Liver (tissue), 9 donors: ENCODE measurements around the gene DMD. TPM values are rescaled to one million over a fixed set of nuclear protein-coding genes. Genes with fewer than 3 reads are reported as not detected.

Experiments used
- DNase-seq: peaks from one replicate; pipeline ENCODE4 v3.0.0-alpha.2; 2017; ENCODE audit warnings: low spot score
- H3K27ac ChIP-seq, 2 donors: one replicate each; pipeline ENCODE4 v1.7.0; 2013; ENCODE audit warnings: inconsistent platforms in 2 of 2, low read length in 2 of 2, control low read depth in 1 of 2, low read depth in 1 of 2, mild to moderate bottlenecking in 1 of 2
- H3K27me3 ChIP-seq, 4 donors: one replicate each; pipeline versions ENCODE4 v1.6.1 to v1.7.0; 2013; ENCODE audit warnings: low read length in 3 of 4, inconsistent platforms in 1 of 4, mild to moderate bottlenecking in 1 of 4, moderate library complexity in 1 of 4; ENCODE audit not compliant: control insufficient read depth in 4 of 4, insufficient read depth in 4 of 4
- H3K36me3 ChIP-seq, 4 donors: one replicate each; pipeline versions ENCODE4 v1.6.1 to v1.7.0; 2013; ENCODE audit warnings: low read length in 3 of 4, mild to moderate bottlenecking in 3 of 4, low read depth in 1 of 4, moderate library complexity in 1 of 4; ENCODE audit not compliant: control insufficient read depth in 4 of 4, insufficient read depth in 3 of 4
- H3K4me1 ChIP-seq, 4 donors: one replicate each; pipeline versions ENCODE4 v1.6.1 to v1.7.0; 2013; ENCODE audit warnings: low read length in 3 of 4, mild to moderate bottlenecking in 3 of 4, moderate library complexity in 1 of 4; ENCODE audit not compliant: control insufficient read depth in 4 of 4, insufficient read depth in 4 of 4
- H3K4me3 ChIP-seq, 3 donors: one replicate each; pipeline versions ENCODE4 v1.6.1 to v1.7.0; 2013; ENCODE audit warnings: low read length in 3 of 3, control low read depth in 1 of 3, low read depth in 1 of 3, mild to moderate bottlenecking in 1 of 3
- H3K9ac ChIP-seq, 2 donors: one replicate each; pipeline ENCODE4 v1.7.0; 2013; ENCODE audit warnings: low read length in 2 of 2, mild to moderate bottlenecking in 2 of 2, moderate library complexity in 2 of 2, control low read depth in 1 of 2, low read depth in 1 of 2
- H3K9me3 ChIP-seq, 4 donors: one replicate each; pipeline versions ENCODE4 v1.6.1 to v1.7.0; 2013; ENCODE audit warnings: low read length in 3 of 4; ENCODE audit not compliant: control insufficient read depth in 4 of 4
- EGR1 ChIP-seq, 2 donors: IDR thresholded peaks; 2 replicates each; pipeline ENCODE4 v1.6.1; 2016 to 2018; ENCODE audit warnings: antibody characterized with exemption in 2 of 2, low read depth in 2 of 2
- FOXA2 ChIP-seq: IDR thresholded peaks from 2 replicates; pipeline ENCODE4 v1.6.1; 2016; ENCODE audit warnings: antibody characterized with exemption
- HNF4A ChIP-seq, 2 donors: conservative IDR thresholded peaks; 2 replicates each; pipeline ENCODE4 v1.6.1; 2016; ENCODE audit warnings: antibody characterized with exemption in 2 of 2, mild to moderate bottlenecking in 2 of 2
- HNF4G ChIP-seq: IDR thresholded peaks from 2 replicates; pipeline ENCODE4 v1.6.1; 2016; ENCODE audit warnings: antibody characterized with exemption
- RAD21 ChIP-seq, 2 donors: IDR thresholded peaks; 2 replicates each; pipeline ENCODE4 v1.6.1; 2016; ENCODE audit warnings: antibody characterized with exemption in 2 of 2, mild to moderate bottlenecking in 2 of 2
- RXRA ChIP-seq, 2 donors: IDR thresholded peaks; 2 replicates each; pipeline ENCODE4 v1.6.1; 2017 to 2018; ENCODE audit warnings: antibody characterized with exemption in 2 of 2, mild to moderate bottlenecking in 1 of 2
- SP1 ChIP-seq: IDR thresholded peaks from 2 replicates; pipeline ENCODE4 v1.6.1; 2018; ENCODE audit warnings: antibody characterized with exemption, mild to moderate bottlenecking
- YY1 ChIP-seq: IDR thresholded peaks from 2 replicates; pipeline ENCODE4 v1.6.1; 2016; ENCODE audit warnings: antibody characterized with exemption, mild to moderate bottlenecking
- ZBTB33 ChIP-seq: IDR thresholded peaks from 2 replicates; pipeline ENCODE4 v1.6.1; 2016; ENCODE audit warnings: antibody characterized with exemption
- WGBS: extraction: QIAGEN DNeasy Blood & Tissue Kit; methylation state at CpG from one replicate; pipeline ENCODE4 v1.1.7; 2013; 5-methylcytosine and 5-hydroxymethylcytosine counted together
- polyA plus RNA-seq, 2 donors: library from polyadenylated mRNA; stranded (reverse) in 1 of 2; unstranded in 1 of 2; fragments of 200-250 nt in 1 of 2; fragments of >200 nt in 1 of 2; fragmentation: Nextera tagmentation in 1 of 2; extraction: Ambion mirVana in 1 of 2; gene quantifications; one replicate each; pipeline versions ENCODE4 v1.2.1 to v1.2.3, GENCODE V29; 2013 to 2015
- total RNA-seq, 2 donors: library from RNA; depleted of rRNA; stranded (reverse); fragments of >200 nt; gene quantifications; one replicate each; pipeline ENCODE4 v1.2.3, GENCODE V29; 2014
- TF ChIP-seq, protein P1 (sequence below): IDR thresholded peaks from 2 replicates; pipeline ENCODE4 v1.6.1; 2016; ENCODE audit warnings: antibody characterized with exemption, mild to moderate bottlenecking
- TF ChIP-seq, protein P2 (sequence below): fragments of 150-350 bp; IDR thresholded peaks from 2 replicates; pipeline ENCODE4 v1.5.1; 2017; ENCODE audit warnings: improper control_type of control experiment, low read depth, low read length; ENCODE audit not compliant: missing input control
- TF ChIP-seq, protein P3 (sequence below): IDR thresholded peaks from 2 replicates; pipeline ENCODE4 v1.6.1; 2016; ENCODE audit warnings: antibody characterized with exemption
- donor health status: healthy.
- donor health status: healthy.
- donor health status: healthy.
- donor health status: healthy.
- donor health status: healthy.

Gene DMD
- total and polyA plus RNA-seq, 4 donors = 14.6 to 61.9 (median 23.9) TPM

DNA sequence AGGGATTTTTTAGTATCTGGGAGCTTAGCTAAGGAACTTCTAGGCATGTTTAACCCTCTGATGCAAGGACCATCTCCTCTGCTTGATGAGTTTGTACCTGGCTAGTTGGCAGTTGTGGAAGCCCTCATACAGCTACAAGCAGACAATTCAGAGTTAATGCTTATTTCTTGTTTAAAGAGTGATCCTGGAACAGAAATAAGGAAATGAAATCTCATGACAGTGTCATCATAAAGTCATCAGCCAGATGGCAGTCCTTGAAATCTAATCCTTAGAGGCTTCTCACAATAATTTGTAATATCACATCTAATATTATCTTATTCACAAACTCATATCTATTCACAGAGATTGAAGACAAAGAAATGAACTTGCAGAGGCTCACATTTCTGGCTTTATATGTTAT is 1557.9 kb downstream of the DMD start (continued):
- TF ChIP-seq, protein P1, sequence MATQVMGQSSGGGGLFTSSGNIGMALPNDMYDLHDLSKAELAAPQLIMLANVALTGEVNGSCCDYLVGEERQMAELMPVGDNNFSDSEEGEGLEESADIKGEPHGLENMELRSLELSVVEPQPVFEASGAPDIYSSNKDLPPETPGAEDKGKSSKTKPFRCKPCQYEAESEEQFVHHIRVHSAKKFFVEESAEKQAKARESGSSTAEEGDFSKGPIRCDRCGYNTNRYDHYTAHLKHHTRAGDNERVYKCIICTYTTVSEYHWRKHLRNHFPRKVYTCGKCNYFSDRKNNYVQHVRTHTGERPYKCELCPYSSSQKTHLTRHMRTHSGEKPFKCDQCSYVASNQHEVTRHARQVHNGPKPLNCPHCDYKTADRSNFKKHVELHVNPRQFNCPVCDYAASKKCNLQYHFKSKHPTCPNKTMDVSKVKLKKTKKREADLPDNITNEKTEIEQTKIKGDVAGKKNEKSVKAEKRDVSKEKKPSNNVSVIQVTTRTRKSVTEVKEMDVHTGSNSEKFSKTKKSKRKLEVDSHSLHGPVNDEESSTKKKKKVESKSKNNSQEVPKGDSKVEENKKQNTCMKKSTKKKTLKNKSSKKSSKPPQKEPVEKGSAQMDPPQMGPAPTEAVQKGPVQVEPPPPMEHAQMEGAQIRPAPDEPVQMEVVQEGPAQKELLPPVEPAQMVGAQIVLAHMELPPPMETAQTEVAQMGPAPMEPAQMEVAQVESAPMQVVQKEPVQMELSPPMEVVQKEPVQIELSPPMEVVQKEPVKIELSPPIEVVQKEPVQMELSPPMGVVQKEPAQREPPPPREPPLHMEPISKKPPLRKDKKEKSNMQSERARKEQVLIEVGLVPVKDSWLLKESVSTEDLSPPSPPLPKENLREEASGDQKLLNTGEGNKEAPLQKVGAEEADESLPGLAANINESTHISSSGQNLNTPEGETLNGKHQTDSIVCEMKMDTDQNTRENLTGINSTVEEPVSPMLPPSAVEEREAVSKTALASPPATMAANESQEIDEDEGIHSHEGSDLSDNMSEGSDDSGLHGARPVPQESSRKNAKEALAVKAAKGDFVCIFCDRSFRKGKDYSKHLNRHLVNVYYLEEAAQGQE = no peak
- TF ChIP-seq ZBTB33 (no peak), RAD21 (IDR thresholded peaks at IDR 0.05) (no peak), SP1 (no peak), HNF4A (conservative IDR thresholded peaks at IDR 0.05) (no peak)

DNA sequence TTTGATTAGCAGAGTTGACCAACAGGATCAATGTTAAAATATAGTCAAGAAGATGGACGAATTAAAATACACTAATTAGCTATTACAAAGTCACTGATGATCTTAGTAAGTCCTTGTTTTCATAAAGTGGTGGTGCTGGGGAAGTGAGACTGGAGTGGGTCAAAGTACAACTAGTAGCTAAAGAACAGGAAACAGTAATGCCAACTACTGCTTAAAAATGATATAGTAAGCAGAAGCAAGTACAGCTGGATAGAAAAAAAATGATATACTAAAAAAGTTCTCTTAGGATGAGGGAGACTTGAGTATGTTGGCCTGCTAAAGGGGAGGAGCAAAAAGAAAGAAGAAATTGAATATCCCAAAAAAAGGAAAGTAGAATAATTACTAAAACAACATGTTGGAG is 1558.7 kb downstream of the DMD start:
- no peaks in the 10 kb centered on the region for H3K9me3 ChIP-seq
- no peaks in the 10 kb centered on the region for H3K27me3 ChIP-seq
- H3K36me3 ChIP-seq = no peaks in the 10 kb centered on the region
- no peak for TF ChIP-seq RXRA (IDR thresholded peaks at IDR 0.05)
- peak in 1 of 2 donors; percentile 41 for TF ChIP-seq HNF4A (conservative IDR thresholded peaks at IDR 0.05)
- no peaks in the 10 kb centered on the region for H3K4me1 ChIP-seq
- H3K27ac ChIP-seq = no peak overlapping the region
- no peak overlapping the region for H3K9ac ChIP-seq
- no peak overlapping the region for H3K4me3 ChIP-seq
- no peak for DNase-seq
- 78% methylated on average over 1 of the region's 1 CpG for WGBS

DNA sequence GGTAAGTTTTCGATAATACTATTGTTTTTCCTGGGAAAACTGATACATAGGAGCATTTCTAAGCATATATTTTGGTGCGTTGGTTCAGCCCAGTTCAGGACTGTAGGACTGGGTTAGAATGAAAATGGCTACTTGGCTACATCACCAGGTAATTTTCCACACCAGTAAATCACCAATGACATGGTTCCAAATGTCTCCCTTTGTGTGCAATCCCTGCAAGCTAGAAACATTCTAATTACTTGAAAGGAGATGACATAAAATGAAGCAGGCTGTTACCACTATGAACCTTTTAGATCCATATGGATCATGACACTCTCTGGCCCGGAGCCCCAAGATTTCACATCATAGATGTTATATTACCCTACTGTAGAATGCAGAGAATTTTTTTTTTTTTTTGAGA is 1562.1 kb downstream of the DMD start:
- Histone ChIP-seq H3K27ac (no peak overlapping the region), H3K4me3 (no peak overlapping the region), H3K27me3 (no peaks in the 10 kb centered on the region), H3K4me1 (no peaks in the 10 kb centered on the region), H3K9me3 (no peaks in the 10 kb centered on the region), H3K9ac (no peak overlapping the region), H3K36me3 (no peaks in the 10 kb centered on the region)
- no peak for DNase-seq
- TF ChIP-seq, protein P2, sequence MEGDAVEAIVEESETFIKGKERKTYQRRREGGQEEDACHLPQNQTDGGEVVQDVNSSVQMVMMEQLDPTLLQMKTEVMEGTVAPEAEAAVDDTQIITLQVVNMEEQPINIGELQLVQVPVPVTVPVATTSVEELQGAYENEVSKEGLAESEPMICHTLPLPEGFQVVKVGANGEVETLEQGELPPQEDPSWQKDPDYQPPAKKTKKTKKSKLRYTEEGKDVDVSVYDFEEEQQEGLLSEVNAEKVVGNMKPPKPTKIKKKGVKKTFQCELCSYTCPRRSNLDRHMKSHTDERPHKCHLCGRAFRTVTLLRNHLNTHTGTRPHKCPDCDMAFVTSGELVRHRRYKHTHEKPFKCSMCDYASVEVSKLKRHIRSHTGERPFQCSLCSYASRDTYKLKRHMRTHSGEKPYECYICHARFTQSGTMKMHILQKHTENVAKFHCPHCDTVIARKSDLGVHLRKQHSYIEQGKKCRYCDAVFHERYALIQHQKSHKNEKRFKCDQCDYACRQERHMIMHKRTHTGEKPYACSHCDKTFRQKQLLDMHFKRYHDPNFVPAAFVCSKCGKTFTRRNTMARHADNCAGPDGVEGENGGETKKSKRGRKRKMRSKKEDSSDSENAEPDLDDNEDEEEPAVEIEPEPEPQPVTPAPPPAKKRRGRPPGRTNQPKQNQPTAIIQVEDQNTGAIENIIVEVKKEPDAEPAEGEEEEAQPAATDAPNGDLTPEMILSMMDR = no peak
- TF ChIP-seq YY1 = no peak
- TF ChIP-seq RAD21 (IDR thresholded peaks at IDR 0.05) = no peak
- 97% methylated on average over 3 of the region's 3 CpGs for WGBS

GRCh38 chrX:31633349-31633748 is 1578.0 kb downstream of the DMD start:
- DNase-seq = no peak

More at GRCh38 chrX:31633349-31633748, 1578.0 kb downstream of the DMD start:
- TF ChIP-seq RXRA (IDR thresholded peaks at IDR 0.05) = no peak
- TF ChIP-seq, protein P3, sequence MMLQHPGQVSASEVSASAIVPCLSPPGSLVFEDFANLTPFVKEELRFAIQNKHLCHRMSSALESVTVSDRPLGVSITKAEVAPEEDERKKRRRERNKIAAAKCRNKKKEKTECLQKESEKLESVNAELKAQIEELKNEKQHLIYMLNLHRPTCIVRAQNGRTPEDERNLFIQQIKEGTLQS = no peak
- no peak for TF ChIP-seq EGR1 (IDR thresholded peaks at IDR 0.05; ENCODE audit: low read depth in 2 of 2)
- TF ChIP-seq ZBTB33 = no peak
- TF ChIP-seq FOXA2 = no peak
- no peak for TF ChIP-seq SP1
- no peak for TF ChIP-seq HNF4G
- Histone ChIP-seq H3K27ac (no peak overlapping the region), H3K4me1 (no peaks in the 10 kb centered on the region), H3K9ac (no peak overlapping the region), H3K36me3 (no peaks in the 10 kb centered on the region), H3K4me3 (no peak overlapping the region), H3K9me3 (no peaks in the 10 kb centered on the region), H3K27me3 (no peaks in the 10 kb centered on the region)
- 79% methylated on average over 2 of the region's 2 CpGs for WGBS
